Measurements from ENCODE around the gene CEP70.

DNA sequence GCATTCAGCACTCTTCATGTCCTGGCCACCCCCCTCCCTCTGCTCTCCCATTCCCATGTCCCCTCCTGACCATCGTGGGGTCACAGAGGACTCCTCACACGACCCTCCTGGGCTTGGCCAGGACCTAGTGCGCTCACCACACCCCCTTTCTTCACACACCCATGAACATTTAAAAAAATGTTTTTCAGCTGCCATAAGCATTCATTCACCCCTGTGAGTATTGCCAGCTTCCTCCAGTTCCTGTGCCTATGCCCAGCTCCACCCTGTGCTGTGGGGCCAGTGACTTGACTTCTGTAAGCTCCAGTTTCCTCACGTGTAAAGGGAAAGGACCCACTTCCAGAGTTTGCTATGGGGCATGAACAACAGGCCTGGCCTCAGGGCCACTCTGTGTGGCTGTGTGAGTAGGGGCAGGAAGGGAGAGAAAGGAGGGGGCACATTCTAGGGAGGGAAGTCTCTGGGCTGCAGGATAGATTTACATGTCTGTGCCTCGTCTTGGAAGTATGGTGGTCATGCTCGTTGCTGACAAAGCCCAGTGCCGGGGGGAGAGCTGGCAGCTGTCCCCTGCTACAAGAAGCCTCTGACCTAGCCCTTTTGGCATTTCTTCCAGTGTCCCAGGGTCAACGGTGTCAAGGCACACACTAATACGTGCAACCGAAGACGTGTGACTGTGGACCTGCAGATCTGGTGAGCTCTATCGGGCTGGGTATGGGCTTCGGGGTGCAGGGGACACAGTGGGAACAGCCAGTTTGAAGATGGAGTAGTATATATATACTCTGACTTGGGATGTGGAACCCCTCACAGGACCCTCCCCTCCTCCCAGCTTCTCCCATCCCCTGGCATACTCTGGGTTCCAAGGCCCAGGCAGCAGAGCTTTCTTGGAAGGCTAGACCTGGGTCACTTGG, 136.8 kb downstream of the CEP70 start:
- TF ChIP-seq CREB5 (CRISPR knock-in tag; IDR thresholded peaks at IDR 0.05; ENCODE audit: low read depth) (no peak), ZFP30 (CRISPR knock-in tag; IDR thresholded peaks at IDR 0.05) (no peak), CSRNP3 (CRISPR knock-in tag; IDR thresholded peaks at IDR 0.05) (no peak), GLIS3 (CRISPR knock-in tag; IDR thresholded peaks at IDR 0.05) (no peak)
